ENCODE results near the gene RXFP1.

- TF ChIP-seq CTCF (IDR thresholded peaks at IDR 0.05; ENCODE audit: low read depth, low read length) = no peak
- no peak for TF ChIP-seq POLR2A (IDR thresholded peaks at IDR 0.05; ENCODE audit: extremely low read depth, insufficient read length)
- no peak for TF ChIP-seq MYC (IDR thresholded peaks at IDR 0.05; ENCODE audit: low read depth, low read length)
Observed at GRCh38 chr4:158678767-158679166, 157.1 kb downstream of the RXFP1 start.

Data from NB4 (cell line).